BLaER1 (cell line): ENCODE measurements around the gene RASAL2.

Experiments used
- H3K27ac ChIP-seq: shearing (Covaris generic); formaldehyde crosslinking; 2 replicates; pipeline ENCODE4 v1.8.1; 2022
- H3K27me3 ChIP-seq: shearing (Covaris generic); formaldehyde crosslinking; 2 replicates; pipeline ENCODE4 v1.8.1; 2022
- H3K36me3 ChIP-seq: shearing (Covaris generic); formaldehyde crosslinking; 2 replicates; pipeline ENCODE4 v1.8.1; 2022
- H3K4me1 ChIP-seq: shearing (Covaris generic); formaldehyde crosslinking; 2 replicates; pipeline ENCODE4 v1.8.1; 2022
- H3K4me2 ChIP-seq: shearing (Covaris generic); formaldehyde crosslinking; 2 replicates; pipeline ENCODE4 v1.8.1; 2022
- H3K4me3 ChIP-seq: shearing (Covaris generic); formaldehyde crosslinking; 2 replicates; pipeline ENCODE4 v1.8.1; 2022
- H3K9ac ChIP-seq: shearing (Covaris generic); formaldehyde crosslinking; 2 replicates; pipeline ENCODE4 v1.8.1; 2022
- H3K9me3 ChIP-seq: shearing (Covaris generic); formaldehyde crosslinking; 2 replicates; pipeline ENCODE4 v1.8.1; 2022
- H4K20me1 ChIP-seq: shearing (Covaris generic); formaldehyde crosslinking; 2 replicates; pipeline ENCODE4 v1.8.1; 2022
- Cebpa-rat ChIP-seq: shearing (Covaris generic); IDR thresholded peaks from 2 replicates; pipeline ENCODE4 v1.8.1; 2022

The RASAL2 gene

GRCh38 chr1:178464566-178464965 is 370.7 kb downstream of the RASAL2 start:
- H3K4me1 ChIP-seq: peaks cover 18% of the 10 kb centered on the region
- no peak for TF ChIP-seq Cebpa-rat
- H3K9me3 ChIP-seq: no peaks in the 10 kb centered on the region
- no peaks in the 10 kb centered on the region for H3K27me3 ChIP-seq
- H4K20me1 ChIP-seq: no peaks in the 10 kb centered on the region
- H3K4me3 ChIP-seq: no peak overlapping the region
- no peak overlapping the region for H3K27ac ChIP-seq
- H3K4me2 ChIP-seq: no peak overlapping the region
- no peak overlapping the region for H3K9ac ChIP-seq
- no peaks in the 10 kb centered on the region for H3K36me3 ChIP-seq

DNA sequence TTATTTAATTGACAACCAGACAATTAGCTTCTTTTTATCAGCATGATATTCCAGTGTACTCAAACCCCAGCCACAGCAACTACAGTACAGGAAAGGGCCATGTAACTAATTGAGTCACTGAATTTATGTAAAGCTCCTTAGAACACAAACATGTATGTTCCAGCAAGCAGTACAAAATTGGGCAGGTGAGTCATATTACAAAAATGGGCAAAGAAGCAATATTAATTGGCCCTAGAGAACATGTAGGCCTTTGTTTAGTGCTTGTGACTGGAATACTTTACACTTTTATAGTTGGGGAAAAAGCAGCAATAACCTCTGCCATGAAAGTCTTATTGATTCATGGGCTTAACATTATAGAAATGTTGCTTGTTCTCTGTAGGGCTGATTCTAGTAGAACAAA is 371.1 kb downstream of the RASAL2 start:
- Histone ChIP-seq H3K4me1 (peaks cover 14% of the 10 kb centered on the region), H3K9ac (no peak overlapping the region), H3K4me2 (no peak overlapping the region), H3K36me3 (no peaks in the 10 kb centered on the region), H3K27me3 (no peaks in the 10 kb centered on the region), H3K9me3 (no peaks in the 10 kb centered on the region), H4K20me1 (no peaks in the 10 kb centered on the region), H3K27ac (no peak overlapping the region), H3K4me3 (no peak overlapping the region)
- no peak for TF ChIP-seq Cebpa-rat

DNA sequence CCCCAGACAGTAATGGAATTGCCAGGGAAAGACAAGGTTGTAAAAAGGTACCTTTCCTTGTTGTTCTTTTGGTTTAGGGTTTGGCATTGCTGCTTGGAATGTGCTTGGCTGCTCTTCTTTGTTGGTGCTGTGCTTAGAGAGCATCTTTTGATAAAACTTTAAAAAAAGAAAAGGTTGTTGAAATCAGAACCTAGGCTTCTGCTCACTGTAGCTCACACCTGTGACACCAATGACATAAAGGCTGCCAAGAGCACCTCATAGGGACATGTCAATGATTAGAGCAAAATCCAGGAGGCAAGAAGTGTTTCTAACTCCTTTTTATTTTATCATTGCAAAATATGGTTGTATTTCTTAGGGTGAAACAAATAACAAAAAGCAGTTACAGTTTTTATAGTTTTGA is 373.9 kb downstream of the RASAL2 start:
- H3K36me3 ChIP-seq: no peaks in the 10 kb centered on the region
- no peak overlapping the region for H3K4me3 ChIP-seq
- H3K9ac ChIP-seq: no peak overlapping the region
- H3K9me3 ChIP-seq: no peaks in the 10 kb centered on the region
- H3K4me2 ChIP-seq: peak overlapping the region; percentile 26
- H3K4me1 ChIP-seq: peaks cover 13% of the 10 kb centered on the region
- no peak for TF ChIP-seq Cebpa-rat
- no peaks in the 10 kb centered on the region for H3K27me3 ChIP-seq
- no peaks in the 10 kb centered on the region for H4K20me1 ChIP-seq
- no peak overlapping the region for H3K27ac ChIP-seq

- no peak overlapping the region for H3K4me2 ChIP-seq
- no peaks in the 10 kb centered on the region for H3K36me3 ChIP-seq
- H3K9me3 ChIP-seq: no peaks in the 10 kb centered on the region
- H4K20me1 ChIP-seq: no peaks in the 10 kb centered on the region
- H3K27ac ChIP-seq: no peak overlapping the region
- H3K27me3 ChIP-seq: no peaks in the 10 kb centered on the region
- H3K9ac ChIP-seq: no peak overlapping the region
- no peak overlapping the region for H3K4me3 ChIP-seq
- peaks cover 13% of the 10 kb centered on the region for H3K4me1 ChIP-seq
- no peak for TF ChIP-seq Cebpa-rat
These were observed 376.6 kb downstream of the RASAL2 start for GRCh38 chr1:178470411-178470960.

- H3K9ac ChIP-seq: no peak overlapping the region
- no peaks in the 10 kb centered on the region for H3K9me3 ChIP-seq
- H3K4me3 ChIP-seq: no peak overlapping the region
- H3K27ac ChIP-seq: no peak overlapping the region
- H3K27me3 ChIP-seq: no peaks in the 10 kb centered on the region
- TF ChIP-seq Cebpa-rat: no peak
- peaks cover 4% of the 10 kb centered on the region for H3K4me1 ChIP-seq
- H3K4me2 ChIP-seq: no peak overlapping the region
- H3K36me3 ChIP-seq: no peaks in the 10 kb centered on the region
- no peaks in the 10 kb centered on the region for H4K20me1 ChIP-seq
These were observed 378.6 kb downstream of the RASAL2 start for GRCh38 chr1:178472531-178472930.

- TF ChIP-seq Cebpa-rat: no peak
- Histone ChIP-seq H3K4me2 (no peak overlapping the region), H3K36me3 (peaks cover 7% of the 10 kb centered on the region; the same call in 1 of the 2 replicates), H3K9me3 (peaks cover 12% of the 10 kb centered on the region; the same call in 1 of the 2 replicates), H3K4me3 (no peak overlapping the region), H4K20me1 (no peaks in the 10 kb centered on the region), H3K4me1 (peaks cover 25% of the 10 kb centered on the region), H3K27me3 (no peaks in the 10 kb centered on the region), H3K9ac (no peak overlapping the region), H3K27ac (no peak overlapping the region)
These were observed 383.5 kb downstream of the RASAL2 start for GRCh38 chr1:178477373-178477772.

- H3K4me2 ChIP-seq: no peak overlapping the region
- no peak overlapping the region for H3K4me3 ChIP-seq
These were observed 383.9 kb downstream of the RASAL2 start for GRCh38 chr1:178477841-178478240.

DNA sequence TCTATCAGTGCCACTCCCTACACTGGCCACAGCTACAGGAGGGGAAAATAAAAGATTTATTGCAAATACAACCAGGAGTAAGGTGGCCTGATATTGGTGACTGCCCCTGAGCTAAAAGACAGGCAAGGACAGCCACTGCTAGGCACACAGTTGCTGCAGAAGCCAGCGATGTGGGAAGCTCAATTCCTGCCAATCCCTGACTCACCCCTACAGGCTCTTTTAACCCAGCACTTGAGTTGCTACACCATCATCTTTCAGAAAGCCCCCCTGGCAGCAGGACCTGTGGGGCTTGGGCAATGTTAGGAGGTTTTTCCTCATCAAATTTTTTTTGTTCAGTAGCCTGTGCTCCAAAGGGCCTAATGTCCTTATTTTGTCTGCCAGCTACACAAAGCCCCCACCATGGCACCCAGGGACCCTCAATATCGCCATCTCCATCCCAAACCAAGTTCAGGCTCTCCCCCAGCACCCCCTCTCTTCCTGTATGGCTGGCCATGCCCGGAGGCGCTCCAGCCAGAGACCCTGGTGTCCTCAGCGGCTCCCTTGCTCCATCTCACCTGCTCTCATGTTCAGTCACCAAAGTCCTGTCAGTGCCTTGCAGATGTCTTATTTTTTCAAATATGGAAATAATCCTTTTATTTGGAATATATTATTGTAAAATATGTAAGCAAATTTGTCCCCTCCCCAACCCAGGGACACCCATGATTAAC is 389.5 kb downstream of the RASAL2 start:
- Histone ChIP-seq H4K20me1 (no peaks in the 10 kb centered on the region), H3K27ac (peak overlapping the region; percentile 96), H3K27me3 (no peaks in the 10 kb centered on the region), H3K4me3 (no peak overlapping the region), H3K4me2 (peak overlapping the region; percentile 83), H3K9me3 (peaks cover 12% of the 10 kb centered on the region; the same call in 1 of the 2 replicates), H3K36me3 (peaks cover 10% of the 10 kb centered on the region; the same call in 1 of the 2 replicates), H3K9ac (peak overlapping the region; percentile 0; the same call in 1 of the 2 replicates), H3K4me1 (peaks cover 73% of the 10 kb centered on the region)
- TF ChIP-seq Cebpa-rat: no peak

More at GRCh38 chr1:178477841-178478240, 383.9 kb downstream of the RASAL2 start:
- Histone ChIP-seq H4K20me1 (no peaks in the 10 kb centered on the region), H3K36me3 (peaks cover 10% of the 10 kb centered on the region; the same call in 1 of the 2 replicates), H3K9me3 (peaks cover 12% of the 10 kb centered on the region; the same call in 1 of the 2 replicates), H3K27me3 (no peaks in the 10 kb centered on the region), H3K27ac (no peak overlapping the region), H3K9ac (no peak overlapping the region), H3K4me1 (peaks cover 25% of the 10 kb centered on the region)
- TF ChIP-seq Cebpa-rat: no peak

- Histone ChIP-seq H3K9me3 (peaks cover 12% of the 10 kb centered on the region; the same call in 1 of the 2 replicates), H3K4me1 (peaks cover 72% of the 10 kb centered on the region), H3K4me2 (peak overlapping the region; percentile 83), H3K27me3 (no peaks in the 10 kb centered on the region), H3K4me3 (peak overlapping the region; percentile 30; the same call in 1 of the 2 replicates), H3K9ac (peak overlapping the region; percentile 62), H3K36me3 (peaks cover 10% of the 10 kb centered on the region; the same call in 1 of the 2 replicates), H4K20me1 (no peaks in the 10 kb centered on the region), H3K27ac (peak overlapping the region; percentile 96)
- no peak for TF ChIP-seq Cebpa-rat
These were observed 390.9 kb downstream of the RASAL2 start for GRCh38 chr1:178484698-178485225.

GRCh38 chr1:178485541-178485981 is 391.7 kb downstream of the RASAL2 start:
- peak overlapping the region; percentile 83 for H3K9ac ChIP-seq
- peak overlapping the region; percentile 96 for H3K27ac ChIP-seq
- no peaks in the 10 kb centered on the region for H3K27me3 ChIP-seq
- H4K20me1 ChIP-seq: no peaks in the 10 kb centered on the region
- peaks cover 66% of the 10 kb centered on the region for H3K4me1 ChIP-seq
- H3K4me3 ChIP-seq: peak overlapping the region; percentile 60
- H3K9me3 ChIP-seq: peaks cover 11% of the 10 kb centered on the region; the same call in 1 of the 2 replicates
- peaks cover 10% of the 10 kb centered on the region; the same call in 1 of the 2 replicates for H3K36me3 ChIP-seq
- TF ChIP-seq Cebpa-rat: no peak
- peak overlapping the region; percentile 83 for H3K4me2 ChIP-seq
